ENCODE data around the gene PACRG. TPM values are rescaled to one million over a fixed set of nuclear protein-coding genes. Genes with fewer than 3 reads are reported as not detected.

The PACRG gene
- total RNA-seq, 1 donor from 2014 or later = 10.5 TPM

GRCh38 chr6:163341224-163342061, 613.7 kb downstream of the PACRG start:
- Histone ChIP-seq H3K27me3 (ENCODE audit: low read depth) (no peaks in the 10 kb centered on the region), H3K9me3 (replicated peaks) (no peaks in the 10 kb centered on the region), H3K27ac (replicated peaks) (peak overlapping the region; percentile 49), H3K36me3 (no peaks in the 10 kb centered on the region), H3K4me3 (no peak overlapping the region), H3K4me1 (peaks cover 61% of the 10 kb centered on the region)
- intact Hi-C loops (cut with micrococcal nuclease) = loop anchor here (10.0 kb wide), 1 partner anchor 63 kb away; no protein-coding TSS in a partner anchor
- DNase-seq = no peak
- no peak for TF ChIP-seq CTCF (IDR thresholded peaks at IDR 0.05; ENCODE audit: borderline replicate concordance)

- intact Hi-C loops (cut with micrococcal nuclease) = loop anchor here (10.0 kb wide), 1 partner anchor 62 kb away; no protein-coding TSS in a partner anchor
- Histone ChIP-seq H3K27ac (replicated peaks) (peak overlapping the region; percentile 28), H3K4me3 (no peak overlapping the region), H3K36me3 (no peaks in the 10 kb centered on the region), H3K4me1 (peaks cover 64% of the 10 kb centered on the region), H3K27me3 (ENCODE audit: low read depth) (no peaks in the 10 kb centered on the region), H3K9me3 (replicated peaks) (no peaks in the 10 kb centered on the region)
- DNase-seq = no peak
- no peak for TF ChIP-seq CTCF (IDR thresholded peaks at IDR 0.05; ENCODE audit: borderline replicate concordance)
Observed at GRCh38 chr6:163342571-163343539, 615.1 kb downstream of the PACRG start.

GRCh38 chr6:163343609-163344008, 615.8 kb downstream of the PACRG start:
- Histone ChIP-seq H3K9me3 (replicated peaks) (no peaks in the 10 kb centered on the region), H3K36me3 (no peaks in the 10 kb centered on the region), H3K4me1 (peaks cover 59% of the 10 kb centered on the region), H3K4me3 (no peak overlapping the region), H3K27me3 (ENCODE audit: low read depth) (no peaks in the 10 kb centered on the region), H3K27ac (replicated peaks) (peak overlapping the region; percentile 28)
- intact Hi-C loops (cut with micrococcal nuclease) = loop anchor here (10.0 kb wide), 1 partner anchor 61 kb away; no protein-coding TSS in a partner anchor
- TF ChIP-seq CTCF (IDR thresholded peaks at IDR 0.05; ENCODE audit: borderline replicate concordance) = no peak
- no peak for DNase-seq

GRCh38 chr6:163344411-163344810, 616.6 kb downstream of the PACRG start:
- Histone ChIP-seq H3K4me1 (peaks cover 53% of the 10 kb centered on the region), H3K9me3 (replicated peaks) (no peaks in the 10 kb centered on the region), H3K27me3 (ENCODE audit: low read depth) (no peaks in the 10 kb centered on the region), H3K27ac (replicated peaks) (no peak overlapping the region), H3K36me3 (no peaks in the 10 kb centered on the region), H3K4me3 (no peak overlapping the region)
- TF ChIP-seq CTCF (IDR thresholded peaks at IDR 0.05; ENCODE audit: borderline replicate concordance) = no peak
- no peak for DNase-seq
- intact Hi-C loops (cut with micrococcal nuclease) = loop anchor here (10.0 kb wide), 1 partner anchor 60 kb away; no protein-coding TSS in a partner anchor

GRCh38 chr6:163345931-163346330, 618.2 kb downstream of the PACRG start:
- H3K4me1 ChIP-seq = peaks cover 45% of the 10 kb centered on the region
- peak overlapping the region; percentile 64 for H3K27ac ChIP-seq (replicated peaks)
- H3K36me3 ChIP-seq = no peaks in the 10 kb centered on the region
- intact Hi-C loops (cut with micrococcal nuclease) = loop anchor here (10.0 kb wide), 1 partner anchor 59 kb away; no protein-coding TSS in a partner anchor
- no peaks in the 10 kb centered on the region for H3K27me3 ChIP-seq (ENCODE audit: low read depth)
- no peak for DNase-seq
- H3K4me3 ChIP-seq = no peak overlapping the region
- no peak for TF ChIP-seq CTCF (IDR thresholded peaks at IDR 0.05; ENCODE audit: borderline replicate concordance)
- H3K9me3 ChIP-seq (replicated peaks) = no peaks in the 10 kb centered on the region
